Activated CD4-positive, alpha-beta T cell treated with anti-CD3 and anti-CD28 coated beads for 36 hours (primary cell): ENCODE data around the gene CPB2. TPM values are rescaled to one million over a fixed set of nuclear protein-coding genes. Genes with fewer than 3 reads are reported as not detected.
A peak's percentile ranks its signal among the peaks of the same experiment; 100 is the strongest.

Experiments used
- ATAC-seq: fragments of 200-7000 bp; cut with Tn5 transposase; one replicate; pipeline ENCODE4 v1.10.0; 2021; ENCODE audit warnings: mild to moderate bottlenecking, moderate library complexity
- CTCF ChIA-PET: fragments of 350-600 bp; sonication (Branson Sonifier 250); formaldehyde crosslinking; loops from one replicate; lab custom pipeline; 2021; ENCODE audit warnings: antibody characterized with exemption; lab: Charles Lee
- POLR2A ChIA-PET: fragments of 350-600 bp; sonication (Branson Sonifier 250); formaldehyde crosslinking; loops from one replicate; lab custom pipeline; 2021; ENCODE audit warnings: antibody characterized with exemption, inconsistent platforms; lab: Charles Lee
- DNase-seq: peaks from one replicate; pipeline ENCODE4 v3.0.0-alpha.2; 2020
- H3K27ac Mint-ChIP-seq: one replicate; pipeline ENCODE4 v1.8.0; 2021; ENCODE audit warnings: mixed read lengths
- H3K27me3 Mint-ChIP-seq: one replicate; pipeline ENCODE4 v1.8.0; 2021; ENCODE audit warnings: mixed read lengths
- H3K36me3 Mint-ChIP-seq: one replicate; pipeline ENCODE4 v1.8.0; 2021; ENCODE audit warnings: low read depth, mixed read lengths
- H3K4me1 Mint-ChIP-seq: one replicate; pipeline ENCODE4 v1.8.0; 2021; ENCODE audit warnings: mixed read lengths
- H3K4me3 Mint-ChIP-seq: one replicate; pipeline ENCODE4 v1.8.0; 2021; ENCODE audit warnings: mild to moderate bottlenecking, moderate library complexity, mixed read lengths
- H3K9me3 Mint-ChIP-seq: one replicate; pipeline ENCODE4 v1.8.0; 2021; ENCODE audit warnings: low read depth, mixed read lengths
- intact Hi-C, 2 experiments: fragments of 100-400 bp; cut with DNase I in 1 of 2; cut with micrococcal nuclease in 1 of 2; formaldehyde crosslinking; loops; one replicate each; pipeline versions ENCODE4 v1.14.2 to v1.15.1; 2022 to 2024; cut with DNase I, micrococcal nuclease
- total RNA-seq, 2 experiments: library from RNA; stranded (reverse); gene quantifications; one replicate each; pipeline ENCODE4 v1.2.3, GENCODE V29; 2021

The CPB2 gene
- total RNA-seq, 2 experiments from 2014 or later, result not detected

- H3K9me3 Mint-ChIP-seq, result no peaks in the 10 kb centered on the region
- ATAC-seq (no peak), DNase-seq (no peak)
- CTCF ChIA-PET, result no interaction called here
- no peak overlapping the region for H3K4me3 Mint-ChIP-seq
- no peak overlapping the region for H3K27ac Mint-ChIP-seq
- intact Hi-C loops, result loop anchor here in 1 of 2 experiments (5.0 kb wide), 1 partner anchor 492 kb away; no protein-coding TSS in a partner anchor
- POLR2A ChIA-PET, result no interaction called here
- peaks cover 12% of the 10 kb centered on the region for H3K27me3 Mint-ChIP-seq
- no peaks in the 10 kb centered on the region for H3K4me1 Mint-ChIP-seq
- H3K36me3 Mint-ChIP-seq, result no peaks in the 10 kb centered on the region
These were observed 9.8 kb upstream of the CPB2 start for GRCh38 chr13:46114613-46115012.

GRCh38 chr13:46113596-46113995 lies 8.8 kb upstream of the CPB2 start:
- Mint-ChIP-seq H3K4me3 (no peak overlapping the region), H3K4me1 (no peaks in the 10 kb centered on the region), H3K36me3 (no peaks in the 10 kb centered on the region), H3K27me3 (peaks cover 15% of the 10 kb centered on the region), H3K27ac (no peak overlapping the region), H3K9me3 (no peaks in the 10 kb centered on the region)
- intact Hi-C loops, result loop anchor here in 1 of 2 experiments (5.0 kb wide), 1 partner anchor 491 kb away; no protein-coding TSS in a partner anchor
- POLR2A ChIA-PET, result no interaction called here
- CTCF ChIA-PET, result interaction anchor here (1.4 kb wide), 1 partner anchor 26 kb away, joined by 3 read pairs; no protein-coding TSS in a partner anchor
- DNase-seq, result no peak
- no peak for ATAC-seq

DNA sequence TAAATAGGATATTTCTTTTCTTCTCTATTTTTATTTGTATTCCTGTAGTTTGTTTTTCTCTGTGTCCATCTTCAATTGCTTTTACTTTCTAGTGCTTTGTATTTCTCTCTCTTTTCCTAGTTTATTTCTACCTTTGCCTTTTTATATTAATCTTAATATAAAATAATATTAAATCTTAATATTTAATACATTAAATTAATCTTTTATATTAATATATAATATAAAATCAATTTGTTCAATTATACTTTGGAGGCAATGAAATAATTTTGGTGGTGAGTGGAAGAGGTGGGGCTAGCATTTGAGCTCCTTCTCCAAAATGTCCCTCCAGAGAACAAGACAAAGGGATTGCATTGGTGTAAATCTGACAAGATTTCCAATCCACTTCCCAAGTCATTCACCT lies 6.3 kb upstream of the CPB2 start:
- ATAC-seq (no peak), DNase-seq (no peak)
- H3K4me1 Mint-ChIP-seq, result peaks cover 9% of the 10 kb centered on the region
- ChIA-PET CTCF (no interaction called here), POLR2A (no interaction called here)
- no peak overlapping the region for H3K27ac Mint-ChIP-seq
- H3K27me3 Mint-ChIP-seq, result peaks cover 19% of the 10 kb centered on the region
- H3K36me3 Mint-ChIP-seq, result no peaks in the 10 kb centered on the region
- intact Hi-C loops, result loop anchor here in 1 of 2 experiments (5.0 kb wide), 1 partner anchor 489 kb away; no protein-coding TSS in a partner anchor
- no peaks in the 10 kb centered on the region for H3K9me3 Mint-ChIP-seq
- no peak overlapping the region for H3K4me3 Mint-ChIP-seq

- peaks cover 9% of the 10 kb centered on the region for H3K4me1 Mint-ChIP-seq
- ATAC-seq (no peak), DNase-seq (no peak)
- H3K36me3 Mint-ChIP-seq, result no peaks in the 10 kb centered on the region
- H3K27ac Mint-ChIP-seq, result no peak overlapping the region
- no peak overlapping the region for H3K4me3 Mint-ChIP-seq
- H3K9me3 Mint-ChIP-seq, result no peaks in the 10 kb centered on the region
- H3K27me3 Mint-ChIP-seq, result peaks cover 18% of the 10 kb centered on the region
- ChIA-PET CTCF (interaction anchor here (0.8 to 1.2 kb wide), 3 partner anchors 9 to 17 kb away, joined by 3 to 4 read pairs (median 3); no protein-coding TSS in a partner anchor), POLR2A (no interaction called here)
- intact Hi-C loops, result no loop called here
These were observed 4.6 kb upstream of the CPB2 start for GRCh38 chr13:46109451-46109850.

GRCh38 chr13:46106839-46107371 lies 2.1 kb upstream of the CPB2 start:
- ChIA-PET POLR2A (no interaction called here), CTCF (interaction anchor here (0.6 to 1.2 kb wide), 3 partner anchors 16 to 417 kb away, joined by 3 read pairs; no protein-coding TSS in a partner anchor)
- no peak overlapping the region for H3K4me3 Mint-ChIP-seq
- no peak overlapping the region for H3K27ac Mint-ChIP-seq
- ATAC-seq, result peak; percentile 57
- H3K9me3 Mint-ChIP-seq, result no peaks in the 10 kb centered on the region
- H3K36me3 Mint-ChIP-seq, result no peaks in the 10 kb centered on the region
- peaks cover 9% of the 10 kb centered on the region for H3K4me1 Mint-ChIP-seq
- no peak for DNase-seq
- intact Hi-C loops, result no loop called here
- H3K27me3 Mint-ChIP-seq, result peaks cover 15% of the 10 kb centered on the region

DNA sequence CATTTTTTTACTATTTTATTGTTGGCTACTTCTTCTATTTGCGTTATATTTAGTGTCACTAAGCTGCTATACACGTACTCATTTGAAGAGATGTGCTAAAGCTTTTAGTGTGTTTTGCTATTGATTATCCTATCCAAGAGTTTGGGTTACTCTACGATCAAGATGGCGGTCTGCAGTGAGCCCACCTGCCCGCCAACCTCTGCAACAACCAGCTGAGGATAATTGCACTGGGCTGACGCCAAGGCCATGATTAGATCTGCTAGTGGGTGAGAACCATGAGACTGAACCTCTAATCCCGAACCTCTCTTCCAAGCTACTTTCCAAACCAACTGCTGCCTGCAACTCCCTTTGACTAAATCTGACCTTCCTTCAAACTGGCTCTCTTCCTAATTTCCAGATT lies 1.8 kb downstream of the CPB2 start:
- Mint-ChIP-seq H3K36me3 (no peaks in the 10 kb centered on the region), H3K4me3 (no peak overlapping the region), H3K27me3 (peaks cover 4% of the 10 kb centered on the region), H3K27ac (no peak overlapping the region), H3K9me3 (no peaks in the 10 kb centered on the region), H3K4me1 (peaks cover 9% of the 10 kb centered on the region)
- DNase-seq, result no peak
- POLR2A ChIA-PET, result no interaction called here
- intact Hi-C loops, result no loop called here
- CTCF ChIA-PET, result interaction anchor here (2.3 kb wide), 1 partner anchor 23 kb away, joined by 6 read pairs; no protein-coding TSS in a partner anchor
- no peak for ATAC-seq

GRCh38 chr13:46102255-46102605 lies 2.6 kb downstream of the CPB2 start:
- Mint-ChIP-seq H3K4me3 (no peak overlapping the region), H3K27ac (no peak overlapping the region), H3K4me1 (peaks cover 5% of the 10 kb centered on the region), H3K27me3 (no peaks in the 10 kb centered on the region), H3K36me3 (no peaks in the 10 kb centered on the region), H3K9me3 (no peaks in the 10 kb centered on the region)
- DNase-seq (no peak), ATAC-seq (no peak)
- ChIA-PET POLR2A (no interaction called here), CTCF (interaction anchor here (0.8 to 2.3 kb wide), 2 partner anchors 24 to 1618 kb away, joined by 3 to 6 read pairs; no protein-coding TSS in a partner anchor)
- intact Hi-C loops, result no loop called here

- Mint-ChIP-seq H3K36me3 (no peaks in the 10 kb centered on the region), H3K4me1 (no peaks in the 10 kb centered on the region), H3K27me3 (peaks cover 2% of the 10 kb centered on the region), H3K9me3 (no peaks in the 10 kb centered on the region), H3K4me3 (no peak overlapping the region), H3K27ac (no peak overlapping the region)
- ChIA-PET POLR2A (interaction anchor here (0.5 kb wide), 1 partner anchor 34 kb away, joined by 5 read pairs; no protein-coding TSS in a partner anchor), CTCF (interaction anchor here (0.8 to 2.3 kb wide), 2 partner anchors 25 to 1618 kb away, joined by 3 to 6 read pairs; no protein-coding TSS in a partner anchor)
- ATAC-seq, result no peak
- intact Hi-C loops, result no loop called here
- DNase-seq, result no peak
These were observed 3.2 kb downstream of the CPB2 start for GRCh38 chr13:46101484-46102254.

DNA sequence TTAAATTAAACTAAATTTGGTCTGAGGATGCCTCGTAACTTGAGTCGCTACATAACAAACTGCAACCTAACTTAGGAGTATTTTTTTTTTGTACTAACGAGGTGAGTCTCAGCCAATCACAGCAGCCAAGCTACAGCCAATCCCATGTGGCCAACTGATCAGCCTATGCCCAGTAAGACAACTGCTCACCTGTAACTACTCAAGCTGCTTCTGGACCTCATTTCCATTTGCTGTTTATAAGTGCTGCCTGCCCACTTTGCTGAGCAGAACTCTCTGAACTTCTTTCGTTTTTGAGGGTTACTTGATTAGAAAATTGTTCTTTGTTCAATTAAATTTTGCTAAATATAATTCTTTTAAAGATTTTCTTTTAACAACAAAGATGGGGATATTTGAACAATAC lies 3.8 kb downstream of the CPB2 start:
- no peaks in the 10 kb centered on the region for H3K36me3 Mint-ChIP-seq
- DNase-seq, result no peak
- no peak overlapping the region for H3K4me3 Mint-ChIP-seq
- H3K27ac Mint-ChIP-seq, result no peak overlapping the region
- no peak for ATAC-seq
- H3K4me1 Mint-ChIP-seq, result no peaks in the 10 kb centered on the region
- intact Hi-C loops, result no loop called here
- no peaks in the 10 kb centered on the region for H3K9me3 Mint-ChIP-seq
- ChIA-PET POLR2A (interaction anchor here (0.5 kb wide), 1 partner anchor 35 kb away, joined by 5 read pairs; no protein-coding TSS in a partner anchor), CTCF (no interaction called here)
- H3K27me3 Mint-ChIP-seq, result peaks cover 5% of the 10 kb centered on the region

DNA sequence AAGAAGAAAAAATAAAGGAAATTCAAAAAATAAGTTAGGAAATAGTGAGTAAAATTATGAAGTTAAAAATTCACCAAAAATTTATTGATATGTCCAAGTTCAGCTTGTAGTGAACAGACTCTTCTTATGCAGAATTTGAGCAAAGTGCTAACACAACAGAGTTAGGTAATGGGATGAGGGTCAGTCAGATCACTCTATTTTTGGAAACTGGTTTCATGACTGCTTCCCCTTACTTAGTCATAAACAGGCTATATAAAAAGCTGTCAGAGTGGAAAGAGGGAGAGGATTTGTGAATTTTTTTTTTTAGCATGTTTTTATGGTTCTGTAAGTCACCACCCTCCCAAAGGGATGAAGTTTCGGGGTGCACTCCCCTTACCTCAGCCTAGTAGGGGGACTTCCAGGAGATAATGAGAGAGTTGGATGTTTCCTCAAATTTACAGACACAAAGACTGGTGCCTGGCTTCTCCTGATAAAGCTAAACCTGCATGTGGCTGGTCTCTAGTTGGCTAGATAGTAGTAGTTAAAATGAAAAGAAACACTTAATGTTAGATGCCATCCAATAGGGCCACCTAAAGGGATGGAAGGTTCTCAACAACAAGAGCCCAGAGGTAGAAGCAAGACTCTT lies 4.5 kb downstream of the CPB2 start:
- ATAC-seq (no peak), DNase-seq (no peak)
- Mint-ChIP-seq H3K4me1 (no peaks in the 10 kb centered on the region), H3K27me3 (peaks cover 5% of the 10 kb centered on the region), H3K9me3 (no peaks in the 10 kb centered on the region), H3K27ac (no peak overlapping the region), H3K4me3 (no peak overlapping the region), H3K36me3 (no peaks in the 10 kb centered on the region)
- ChIA-PET POLR2A (no interaction called here), CTCF (no interaction called here)
- intact Hi-C loops, result no loop called here

DNA sequence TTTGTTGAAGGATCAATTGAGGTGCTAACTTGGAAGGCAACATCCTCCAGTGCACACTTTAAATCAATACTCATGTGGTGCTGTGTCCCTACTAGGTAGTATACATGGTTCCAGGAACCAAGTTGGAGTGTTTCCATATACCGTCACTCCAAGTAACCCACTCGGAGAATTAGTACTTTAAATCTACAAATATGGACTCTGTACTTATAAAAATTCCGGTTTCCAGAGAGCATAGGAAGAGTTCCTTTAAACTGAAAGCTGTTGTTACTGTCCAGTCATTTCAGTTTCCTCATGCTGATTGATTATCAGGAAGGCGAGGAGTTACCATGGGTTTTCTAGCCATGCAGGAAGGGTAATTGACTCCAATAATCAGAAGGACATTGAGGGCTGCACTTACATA lies 7.2 kb downstream of the CPB2 start:
- Mint-ChIP-seq H3K9me3 (no peaks in the 10 kb centered on the region), H3K4me3 (no peak overlapping the region), H3K27ac (no peak overlapping the region), H3K4me1 (no peaks in the 10 kb centered on the region), H3K36me3 (no peaks in the 10 kb centered on the region), H3K27me3 (peaks cover 5% of the 10 kb centered on the region)
- DNase-seq (no peak), ATAC-seq (no peak)
- CTCF ChIA-PET, result no interaction called here
- intact Hi-C loops, result no loop called here
- POLR2A ChIA-PET, result no interaction called here
